ENCODE results near the gene CBX5.
"Not testable (repeated sequence)": the region's sequence is repeated elsewhere in the genome, so short reads cannot be mapped to it uniquely, and the experiment has no call there.

CBX5 gene

DNA sequence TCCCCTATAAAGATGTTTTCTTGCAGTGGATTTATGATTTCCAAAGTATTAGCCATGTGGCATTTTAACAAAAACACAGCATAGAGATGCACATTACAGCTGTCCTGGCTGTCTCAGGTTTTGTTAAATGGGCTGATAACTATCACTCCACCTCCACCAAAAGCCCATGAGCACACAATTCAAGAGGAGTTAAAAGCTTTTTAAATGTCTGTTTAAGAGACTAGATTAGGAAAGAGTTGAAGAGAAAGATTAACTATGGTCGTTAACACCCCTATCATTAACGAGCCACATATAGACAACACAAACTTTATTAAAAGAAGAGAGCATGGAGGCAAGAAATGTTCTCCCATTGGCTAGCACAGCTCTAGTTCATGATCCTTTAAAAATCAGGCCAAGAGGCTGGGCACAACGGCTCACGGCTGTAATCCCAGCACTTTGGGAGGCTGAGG, 14.5 kb downstream of the CBX5 start:
- DNase-seq (ENCODE audit: low spot score) = no peak

DNA sequence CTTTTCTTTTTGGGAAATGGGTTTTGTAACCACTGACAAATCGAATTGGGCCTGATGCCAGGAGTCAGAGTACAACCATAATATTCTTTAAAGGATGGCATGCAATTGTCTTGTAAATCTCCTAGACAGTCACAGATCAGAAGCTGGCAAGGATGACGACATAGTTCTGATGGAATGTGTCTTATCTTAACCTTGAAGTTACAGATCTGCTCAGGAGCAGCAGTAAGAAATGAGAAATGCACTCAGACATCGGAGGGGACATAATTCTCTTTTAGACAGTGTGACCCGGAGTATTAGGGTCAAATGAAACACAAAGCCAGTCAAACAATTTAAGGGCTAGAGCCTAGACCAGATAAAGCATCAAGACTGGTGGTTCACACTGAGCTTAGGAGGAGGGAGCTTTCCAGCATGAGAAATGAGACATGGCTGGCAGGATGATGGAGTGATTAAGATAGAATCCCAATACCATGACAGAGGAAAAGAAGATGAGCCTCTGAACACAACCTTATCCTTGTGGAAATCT, 17.5 kb downstream of the CBX5 start:
- DNase-seq (ENCODE audit: low spot score) = no peak

- DNase-seq (ENCODE audit: low spot score) = no peak
Measured at GRCh38 chr12:54261815-54262402, 18.0 kb downstream of the CBX5 start.

DNA sequence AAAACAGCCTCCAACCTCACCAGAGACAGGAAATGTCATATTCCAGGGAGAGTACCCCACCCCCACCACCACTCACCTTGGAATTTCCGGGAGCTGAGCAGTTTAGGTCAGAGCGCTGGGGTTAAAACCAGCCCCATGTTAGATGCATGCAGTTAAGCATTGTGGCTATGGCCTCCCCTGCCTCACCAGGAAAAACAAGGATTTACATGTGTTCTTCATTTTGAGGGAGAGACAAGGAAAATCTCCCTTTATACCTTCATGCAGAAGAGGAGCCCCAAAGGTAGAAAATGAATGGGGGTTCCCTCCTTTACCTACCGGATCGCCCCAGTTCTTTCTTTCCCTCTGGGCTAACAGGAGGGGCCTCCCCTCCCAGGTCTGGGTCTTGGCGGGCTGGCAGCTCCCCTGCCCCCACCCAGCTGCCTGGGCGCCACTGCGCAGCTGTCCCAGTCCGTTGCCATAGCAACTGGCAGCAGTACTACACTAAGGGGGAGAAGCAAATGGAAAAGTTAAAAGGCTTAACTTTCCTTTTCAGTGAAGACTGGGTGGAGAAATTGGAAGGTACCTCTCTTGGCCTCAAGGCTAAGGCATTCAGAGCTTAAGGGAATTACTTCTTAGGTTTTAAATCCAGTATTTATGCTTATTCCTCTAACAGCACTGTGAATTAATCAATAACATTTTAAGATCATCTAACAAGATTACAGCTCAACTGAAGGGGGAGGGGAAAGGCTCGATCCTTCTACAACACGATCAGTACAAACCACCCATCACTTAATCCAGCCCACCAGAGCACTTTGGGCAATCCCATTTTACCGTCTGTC, 20.5 kb downstream of the CBX5 start:
- DNase-seq (ENCODE audit: low spot score) = no peak

GRCh38 chr12:54258201-54258681, 21.7 kb downstream of the CBX5 start:
- no peak for DNase-seq (ENCODE audit: low spot score)

DNA sequence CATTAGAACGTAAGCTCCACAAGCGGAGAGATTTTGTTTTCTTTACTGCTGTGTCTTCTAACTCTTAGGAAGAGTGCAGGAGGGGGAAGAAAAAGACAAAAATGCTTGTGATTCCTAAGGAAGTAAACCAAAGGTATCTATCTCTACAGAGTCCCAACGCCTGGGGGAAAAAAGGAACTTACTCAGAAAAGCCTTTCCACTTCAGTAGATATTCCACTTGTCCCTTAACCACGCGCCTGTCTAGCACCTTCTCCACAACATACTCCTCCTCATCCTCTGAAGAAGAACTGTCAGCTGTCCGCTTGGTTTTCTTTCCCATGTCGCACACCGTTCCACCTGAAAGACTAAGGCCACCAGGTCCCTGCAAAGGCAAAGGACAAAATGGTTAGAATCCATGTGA, 22.6 kb downstream of the CBX5 start:
- DNase-seq (ENCODE audit: low spot score) = no peak

- no peak for DNase-seq (ENCODE audit: low spot score)
Measured at GRCh38 chr12:54253240-54253639, 26.7 kb downstream of the CBX5 start.

DNA sequence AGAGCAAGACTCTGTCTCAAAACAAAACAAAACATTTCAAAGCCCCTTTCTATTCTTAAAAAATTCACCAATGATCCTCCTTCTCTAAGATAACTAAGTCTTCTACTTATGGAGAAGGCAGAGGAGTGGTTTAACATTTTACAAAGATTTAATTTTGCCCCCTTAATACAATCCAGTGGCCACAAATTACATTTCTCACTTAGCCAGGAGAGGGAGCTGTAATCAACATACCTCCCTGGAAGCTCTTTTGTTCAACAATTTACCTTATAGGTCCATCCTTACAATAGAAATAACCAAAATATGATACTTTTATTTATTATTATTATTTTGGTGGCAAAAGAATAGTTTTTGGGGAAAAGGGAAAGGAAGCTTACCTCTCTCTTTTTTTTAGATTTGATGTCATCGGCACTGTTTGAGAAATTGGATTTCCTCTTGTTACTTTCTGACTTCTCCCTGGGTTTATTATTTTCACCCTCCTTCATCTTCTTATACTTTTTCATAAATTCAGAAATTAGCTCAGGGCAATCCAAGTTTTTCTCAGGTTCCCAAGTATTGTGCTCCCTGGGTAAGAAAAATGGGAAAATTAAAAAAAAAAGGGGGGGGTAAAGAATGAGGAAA, 28.1 kb downstream of the CBX5 start:
- peak; percentile 38 for DNase-seq (ENCODE audit: low spot score)

DNA sequence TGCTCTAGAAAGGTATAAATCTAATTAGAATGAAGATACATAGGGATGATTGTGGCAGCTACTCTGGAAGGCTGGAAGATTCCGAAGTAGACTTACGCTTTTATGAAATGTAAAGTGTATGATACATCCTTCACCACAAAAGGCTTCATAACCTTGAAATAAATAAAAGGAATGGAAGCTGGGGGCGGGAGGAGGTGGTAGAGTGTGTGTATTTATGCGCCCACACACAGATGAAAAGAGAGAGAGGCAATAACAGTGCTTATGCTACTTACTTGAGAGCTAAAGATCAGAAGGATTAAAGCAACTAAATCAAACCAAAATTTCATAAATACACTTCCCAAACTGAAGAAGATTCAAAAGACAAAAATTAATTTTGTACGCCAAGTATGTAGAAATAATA, 30.4 kb downstream of the CBX5 start:
- DNase-seq (ENCODE audit: low spot score) = no peak

DNA sequence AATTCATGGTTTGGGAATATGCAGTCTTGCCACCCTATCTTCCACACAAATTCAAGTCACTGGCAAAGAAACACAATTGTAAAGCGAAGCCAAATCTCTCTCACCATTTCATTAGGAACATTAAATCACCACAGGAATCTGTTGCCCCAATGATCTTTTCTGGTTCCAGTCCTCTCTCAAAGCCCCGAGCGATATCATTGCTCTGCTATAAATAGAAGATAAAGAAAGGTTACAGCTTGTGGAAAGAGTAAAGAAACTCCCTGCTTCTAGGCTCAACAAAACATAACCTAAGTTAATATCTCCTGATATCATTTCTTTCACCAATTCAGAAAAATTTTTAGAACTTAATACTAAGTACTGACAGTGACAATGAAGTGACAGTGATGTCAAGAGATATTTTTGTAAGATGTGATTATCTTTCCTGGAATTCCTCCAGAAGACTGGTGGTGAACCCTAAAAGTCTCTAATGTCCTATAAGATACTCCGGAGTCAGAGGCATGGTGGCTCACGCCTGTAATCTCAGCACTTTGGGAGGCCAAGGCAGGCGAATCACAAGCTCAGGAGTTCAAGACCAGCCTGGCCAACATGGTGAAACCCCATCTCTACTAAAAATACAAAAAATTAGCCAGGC, 33.8 kb downstream of the CBX5 start:
- DNase-seq (ENCODE audit: low spot score) = no peak

DNA sequence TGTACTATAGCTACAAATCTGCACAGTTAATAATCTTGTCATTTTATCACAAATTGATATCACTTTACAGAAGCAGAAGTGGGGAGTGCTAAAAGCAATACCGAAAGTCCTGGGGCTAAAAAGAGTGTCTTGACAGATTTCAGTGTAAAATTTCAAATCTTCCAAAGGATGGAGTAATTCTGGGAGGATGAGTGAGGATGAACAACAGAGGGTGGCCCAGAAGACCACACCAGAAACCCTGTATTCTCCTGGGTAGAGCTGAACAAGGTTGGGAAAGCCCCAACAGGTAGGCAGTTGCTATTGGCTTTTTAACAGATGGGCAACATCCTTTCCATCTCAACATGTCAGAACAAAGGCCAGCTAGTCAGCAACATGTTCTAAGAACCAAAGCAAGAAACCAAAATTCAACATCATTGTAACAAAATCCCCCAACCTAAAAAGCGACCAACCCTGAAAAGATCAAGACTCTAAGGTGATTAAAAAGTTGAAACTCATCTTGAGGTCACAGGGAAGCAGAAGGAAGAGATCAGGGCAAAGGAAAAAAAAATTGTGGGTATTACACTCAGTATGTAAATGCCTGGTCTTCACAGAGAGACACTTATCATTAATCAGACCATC, 38.8 kb downstream of the CBX5 start:
- peak; percentile 30 for DNase-seq (ENCODE audit: low spot score)

DNA sequence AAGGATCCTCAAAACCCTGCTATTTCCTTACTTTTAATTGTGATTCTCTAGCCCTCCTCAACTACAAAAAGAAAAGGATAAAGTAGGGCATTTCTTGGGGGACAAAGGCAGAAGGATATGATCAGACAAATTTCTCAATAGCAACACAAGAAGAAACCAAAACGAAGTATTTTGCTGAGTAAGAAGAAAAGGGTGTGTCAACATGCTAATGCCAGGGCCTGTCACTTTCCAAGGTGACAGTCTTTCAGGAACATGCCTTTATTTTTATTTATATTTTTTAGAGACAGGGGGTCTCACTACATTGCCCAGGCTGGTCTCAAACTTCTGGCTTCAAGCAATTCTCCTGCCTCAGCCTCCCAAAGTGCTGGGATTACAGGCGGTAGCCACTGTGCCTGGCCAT, 39.8 kb downstream of the CBX5 start:
- no peak for DNase-seq (ENCODE audit: low spot score)

DNA sequence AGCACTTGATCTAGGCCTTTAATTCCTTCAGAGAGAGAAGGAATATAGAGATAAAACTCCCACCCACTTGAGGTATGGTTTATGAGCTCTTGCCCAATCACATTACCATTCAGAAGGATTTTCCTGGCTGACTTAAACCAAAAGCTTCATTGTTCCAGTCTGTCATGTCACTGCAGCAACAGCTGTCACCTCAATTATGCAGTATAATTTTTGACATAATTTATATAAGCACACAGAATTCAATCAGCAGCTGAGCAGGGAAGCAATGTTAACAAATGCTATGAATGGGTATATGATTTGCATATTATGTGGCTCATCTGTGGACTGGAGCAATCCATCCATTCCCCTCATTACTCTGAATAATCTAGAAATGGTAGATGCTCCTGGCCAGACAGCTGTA, 40.3 kb downstream of the CBX5 start:
- no peak for DNase-seq (ENCODE audit: low spot score)

GRCh38 chr12:54238531-54238930, 41.4 kb downstream of the CBX5 start:
- DNase-seq (ENCODE audit: low spot score) = no peak

GRCh38 chr12:54232790-54233189, 47.1 kb downstream of the CBX5 start:
- DNase-seq (ENCODE audit: low spot score) = no peak

DNA sequence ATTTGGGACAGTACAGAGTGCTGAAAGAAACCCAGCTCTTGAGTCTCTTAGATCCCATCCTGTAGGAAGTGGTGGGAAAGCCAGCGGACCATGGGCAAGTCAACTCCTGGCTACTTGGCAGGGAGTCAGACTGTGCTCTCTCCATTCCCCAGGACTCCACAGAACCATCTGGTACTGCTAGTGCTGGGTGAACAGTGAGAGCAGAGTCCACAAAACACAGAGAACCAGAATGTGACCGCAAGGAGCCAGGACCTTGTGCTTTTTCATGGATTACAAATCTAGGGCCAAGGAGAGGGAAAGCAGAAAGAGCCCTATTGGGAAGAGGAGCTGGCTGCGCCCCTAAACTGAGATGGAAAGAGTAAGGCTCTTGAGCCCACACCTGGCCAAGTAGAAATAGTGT, 48.7 kb downstream of the CBX5 start:
- DNase-seq (ENCODE audit: low spot score) = not testable (repeated sequence)

GRCh38 chr12:54230555-54230954, 49.4 kb downstream of the CBX5 start:
- no peak for DNase-seq (ENCODE audit: low spot score)

DNA sequence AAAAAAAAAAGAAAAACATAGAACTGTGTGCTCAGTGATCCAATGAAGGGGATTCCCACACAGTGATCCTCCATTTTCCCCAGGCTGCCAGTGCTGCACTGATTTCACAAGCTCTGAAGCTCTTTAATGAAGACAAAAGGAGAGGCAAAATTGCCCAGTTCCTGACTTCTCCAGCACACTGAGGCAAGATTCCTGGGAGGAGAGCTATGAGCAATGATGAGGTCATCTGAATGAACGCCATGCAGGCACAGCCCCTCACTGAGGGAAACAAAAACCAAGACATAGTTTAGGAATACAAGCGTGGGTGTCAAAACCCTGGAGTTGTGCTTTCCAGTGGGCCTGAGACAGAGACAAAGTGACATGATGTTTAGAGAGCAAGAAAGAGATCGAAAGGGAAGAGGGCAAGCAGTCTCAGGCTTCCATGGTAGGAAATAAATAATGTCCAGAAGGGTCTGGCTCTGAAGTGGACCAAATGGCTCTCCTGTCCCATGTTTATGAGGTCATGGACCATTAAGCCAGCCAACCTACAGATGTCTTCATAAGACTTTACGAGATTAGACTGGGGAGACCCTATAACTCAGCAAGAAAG, 50.2 kb downstream of the CBX5 start:
- no peak for DNase-seq (ENCODE audit: low spot score)

- DNase-seq (ENCODE audit: low spot score) = no peak
Measured at GRCh38 chr12:54228471-54228870, 51.5 kb downstream of the CBX5 start.

GRCh38 chr12:54227927-54228326, 52.0 kb downstream of the CBX5 start:
- not testable (repeated sequence) for DNase-seq (ENCODE audit: low spot score)

DNA sequence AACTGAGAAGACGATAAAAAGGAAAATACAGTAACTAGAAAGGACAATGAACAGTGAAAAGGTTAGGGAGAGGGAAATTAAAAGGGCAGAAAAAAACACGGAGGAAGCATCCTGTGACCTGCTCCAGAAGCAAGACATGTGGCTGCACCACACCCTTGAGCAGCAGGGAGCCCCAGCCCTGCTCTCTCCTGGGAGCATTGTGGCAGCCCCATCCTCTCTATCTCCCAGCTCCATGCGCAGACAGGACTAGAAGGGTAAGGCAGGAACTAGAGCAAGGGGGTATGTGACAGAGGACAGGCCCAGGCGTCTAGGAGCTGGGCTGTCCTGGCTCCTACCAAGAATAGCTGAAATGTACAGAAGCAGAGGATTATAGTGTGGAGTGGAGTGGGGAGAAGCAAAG, 52.5 kb downstream of the CBX5 start:
- no peak for DNase-seq (ENCODE audit: low spot score)

DNA sequence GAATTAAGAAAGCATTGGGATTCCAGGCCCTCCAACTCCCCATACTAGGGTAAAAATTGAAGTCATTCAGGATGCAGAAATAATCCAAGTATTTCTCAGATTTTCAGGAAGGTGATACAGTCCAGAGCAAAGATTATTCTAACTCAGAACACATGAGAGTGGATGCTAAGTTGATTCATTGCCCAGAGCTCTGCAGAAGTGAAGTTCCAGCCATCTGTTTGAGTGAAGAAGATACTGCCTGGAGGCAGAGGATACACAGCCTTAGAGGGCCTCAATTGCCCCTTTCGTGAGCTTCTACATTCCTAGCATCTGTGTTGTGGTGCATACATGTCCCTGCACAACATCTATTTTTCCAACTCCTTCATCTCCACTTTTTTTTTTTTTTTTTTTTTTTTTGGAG, 54.3 kb downstream of the CBX5 start:
- no peak for DNase-seq (ENCODE audit: low spot score)
